ENCODE results near the gene BCL2L11.

The BCL2L11 gene

DNA sequence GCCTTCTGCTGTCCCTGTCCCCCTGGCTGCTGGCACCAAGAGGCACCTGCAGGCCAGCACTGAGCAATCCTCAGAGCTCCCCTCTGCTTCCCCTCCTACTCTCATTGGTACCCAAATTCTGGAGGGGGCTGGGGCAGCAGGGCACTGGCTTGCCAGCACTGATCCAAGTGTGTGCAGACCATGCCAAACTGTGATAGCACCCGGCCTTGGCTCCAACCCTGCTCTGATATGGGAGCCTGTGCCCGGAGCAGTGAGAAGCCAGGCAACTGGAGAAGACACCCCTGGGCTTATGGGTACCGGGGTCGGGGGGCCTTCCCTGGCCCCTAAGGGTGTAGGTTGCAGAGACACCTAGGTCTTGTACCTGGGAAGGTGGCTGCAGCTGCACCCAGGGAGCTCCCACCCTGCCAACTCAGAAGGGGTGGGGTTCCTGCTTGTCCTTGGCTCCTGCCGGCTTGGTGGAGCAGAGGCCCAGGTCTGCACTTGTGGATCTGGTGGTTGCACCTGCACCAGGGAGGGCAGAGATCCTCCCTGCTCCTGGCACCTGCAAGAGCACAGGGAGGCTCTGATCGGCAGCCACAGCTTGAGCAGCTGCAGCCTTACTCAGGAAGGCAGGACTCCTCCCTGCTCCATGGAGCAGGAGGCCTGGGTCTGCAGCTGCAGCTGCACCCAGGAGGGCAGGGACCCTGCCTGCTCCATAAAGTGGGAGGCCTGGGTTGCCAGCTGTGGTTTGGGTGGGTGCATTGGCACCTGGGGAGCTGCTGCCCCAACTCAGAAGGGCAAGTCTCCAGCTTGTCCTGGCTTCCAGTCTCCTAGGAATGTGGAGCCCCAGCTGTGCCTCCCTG lies 96.3 kb downstream of the BCL2L11 start:
- no peak overlapping the region for H3K27ac ChIP-seq

More for the DNA sequence above, 96.3 kb downstream of the BCL2L11 start:
- TF ChIP-seq, protein P1, sequence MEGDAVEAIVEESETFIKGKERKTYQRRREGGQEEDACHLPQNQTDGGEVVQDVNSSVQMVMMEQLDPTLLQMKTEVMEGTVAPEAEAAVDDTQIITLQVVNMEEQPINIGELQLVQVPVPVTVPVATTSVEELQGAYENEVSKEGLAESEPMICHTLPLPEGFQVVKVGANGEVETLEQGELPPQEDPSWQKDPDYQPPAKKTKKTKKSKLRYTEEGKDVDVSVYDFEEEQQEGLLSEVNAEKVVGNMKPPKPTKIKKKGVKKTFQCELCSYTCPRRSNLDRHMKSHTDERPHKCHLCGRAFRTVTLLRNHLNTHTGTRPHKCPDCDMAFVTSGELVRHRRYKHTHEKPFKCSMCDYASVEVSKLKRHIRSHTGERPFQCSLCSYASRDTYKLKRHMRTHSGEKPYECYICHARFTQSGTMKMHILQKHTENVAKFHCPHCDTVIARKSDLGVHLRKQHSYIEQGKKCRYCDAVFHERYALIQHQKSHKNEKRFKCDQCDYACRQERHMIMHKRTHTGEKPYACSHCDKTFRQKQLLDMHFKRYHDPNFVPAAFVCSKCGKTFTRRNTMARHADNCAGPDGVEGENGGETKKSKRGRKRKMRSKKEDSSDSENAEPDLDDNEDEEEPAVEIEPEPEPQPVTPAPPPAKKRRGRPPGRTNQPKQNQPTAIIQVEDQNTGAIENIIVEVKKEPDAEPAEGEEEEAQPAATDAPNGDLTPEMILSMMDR (conservative IDR thresholded peaks at IDR 0.05) = no peak
